Transverse colon (tissue), 3 donors: Measurements from ENCODE around the gene TXN.

Experiments used
- EP300 ChIP-seq: sonication (generic); formaldehyde crosslinking; IDR thresholded peaks from one replicate; pipeline ENCODE4 v1.6.1; 2017; ENCODE audit warnings: antibody characterized with exemption, low read depth
- POLR2A ChIP-seq: fragments of 450-650 bp; IDR thresholded peaks from one replicate; pipeline ENCODE4 v1.6.1; 2016; ENCODE audit warnings: antibody characterized with exemption, mild to moderate bottlenecking, moderate library complexity
- TF ChIP-seq, protein P1 (sequence below), 5 experiments: fragments of 200-600 bp in 3 of 5; fragments of 450-650 bp in 2 of 5; sonication (generic) in 3 of 5; IDR thresholded peaks; 1 replicate in 2 of 5; 2 replicates in 3 of 5; pipeline ENCODE4 v1.5.1; 2016 to 2017; ENCODE audit warnings: antibody characterized with exemption in 5 of 5, inconsistent platforms in 3 of 5, mild to moderate bottlenecking in 2 of 5, moderate library complexity in 1 of 5

DNA sequence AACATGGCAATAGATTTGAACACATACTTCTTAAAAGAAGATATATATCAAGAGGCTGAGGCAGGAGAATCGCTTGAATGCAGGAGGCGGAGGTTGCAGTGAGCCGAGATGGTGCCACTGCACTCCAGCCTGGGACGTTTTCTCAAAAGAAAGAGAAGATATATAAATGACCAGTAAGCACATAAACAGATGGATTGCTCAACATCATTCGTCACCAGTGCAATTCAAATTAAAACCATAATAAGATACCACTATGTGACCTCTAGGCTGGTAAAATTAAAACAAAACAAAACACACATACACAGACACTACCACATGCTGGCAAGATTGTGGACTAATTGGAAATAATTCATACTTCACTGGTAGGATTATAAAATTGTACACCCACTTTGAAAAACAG lies 5.3 kb upstream of the TXN start:
- TF ChIP-seq POLR2A (no peak), EP300 (no peak)
- TF ChIP-seq, protein P1, sequence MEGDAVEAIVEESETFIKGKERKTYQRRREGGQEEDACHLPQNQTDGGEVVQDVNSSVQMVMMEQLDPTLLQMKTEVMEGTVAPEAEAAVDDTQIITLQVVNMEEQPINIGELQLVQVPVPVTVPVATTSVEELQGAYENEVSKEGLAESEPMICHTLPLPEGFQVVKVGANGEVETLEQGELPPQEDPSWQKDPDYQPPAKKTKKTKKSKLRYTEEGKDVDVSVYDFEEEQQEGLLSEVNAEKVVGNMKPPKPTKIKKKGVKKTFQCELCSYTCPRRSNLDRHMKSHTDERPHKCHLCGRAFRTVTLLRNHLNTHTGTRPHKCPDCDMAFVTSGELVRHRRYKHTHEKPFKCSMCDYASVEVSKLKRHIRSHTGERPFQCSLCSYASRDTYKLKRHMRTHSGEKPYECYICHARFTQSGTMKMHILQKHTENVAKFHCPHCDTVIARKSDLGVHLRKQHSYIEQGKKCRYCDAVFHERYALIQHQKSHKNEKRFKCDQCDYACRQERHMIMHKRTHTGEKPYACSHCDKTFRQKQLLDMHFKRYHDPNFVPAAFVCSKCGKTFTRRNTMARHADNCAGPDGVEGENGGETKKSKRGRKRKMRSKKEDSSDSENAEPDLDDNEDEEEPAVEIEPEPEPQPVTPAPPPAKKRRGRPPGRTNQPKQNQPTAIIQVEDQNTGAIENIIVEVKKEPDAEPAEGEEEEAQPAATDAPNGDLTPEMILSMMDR (IDR thresholded peaks at IDR 0.05), result no peak
